Muscle of arm (tissue), 12 donors: Measurements from ENCODE around the gene LDHAL6B. TPM values are rescaled to one million over a fixed set of nuclear protein-coding genes. Genes with fewer than 3 reads are reported as not detected.
A peak's percentile ranks its signal among the peaks of the same experiment; 100 is the strongest.

Experiments used
- DNase-seq: peaks from one replicate; pipeline ENCODE4 v3.0.0-alpha.2; 2013
- polyA plus RNA-seq, 12 donors: library from polyadenylated mRNA; unstranded; fragments of 120-200 nt; gene quantifications; one replicate each; pipeline ENCODE4 v1.2.1, GENCODE V29; 2013; ENCODE audit not compliant: insufficient read length in 12 of 12

The LDHAL6B gene
- polyA plus RNA-seq, 12 donors = 0.11 to 0.17 (median 0.14) TPM; not detected in 6

DNA sequence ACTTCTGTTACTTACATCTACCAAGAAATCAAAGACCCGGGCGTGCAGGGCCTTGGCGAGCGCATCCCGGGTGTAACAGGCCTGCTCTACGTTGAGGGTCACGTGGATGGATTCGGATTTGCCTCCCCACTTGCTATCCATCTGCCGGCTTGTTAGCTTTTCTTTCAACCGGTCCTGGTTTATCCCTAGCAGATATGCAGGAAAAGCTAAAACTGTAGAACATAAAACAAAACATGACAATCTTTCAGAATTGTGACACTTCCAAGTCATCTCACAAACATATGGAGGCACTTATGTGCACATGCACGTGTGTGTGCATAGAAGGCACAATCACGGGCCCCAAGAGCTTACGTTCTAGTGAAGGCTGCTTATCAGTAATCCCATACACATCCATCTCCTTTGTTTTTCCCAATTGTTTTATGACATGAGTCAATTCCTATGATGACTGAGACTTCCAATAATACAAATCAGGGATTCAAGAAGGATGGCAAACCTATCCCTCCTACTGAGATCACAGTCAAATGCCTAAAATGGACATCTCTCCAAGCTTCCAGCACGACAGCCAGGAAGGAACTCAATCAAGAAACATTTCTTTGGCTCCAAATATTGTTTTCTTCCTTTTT lies 11.3 kb downstream of the LDHAL6B start:
- no peak for DNase-seq

DNA sequence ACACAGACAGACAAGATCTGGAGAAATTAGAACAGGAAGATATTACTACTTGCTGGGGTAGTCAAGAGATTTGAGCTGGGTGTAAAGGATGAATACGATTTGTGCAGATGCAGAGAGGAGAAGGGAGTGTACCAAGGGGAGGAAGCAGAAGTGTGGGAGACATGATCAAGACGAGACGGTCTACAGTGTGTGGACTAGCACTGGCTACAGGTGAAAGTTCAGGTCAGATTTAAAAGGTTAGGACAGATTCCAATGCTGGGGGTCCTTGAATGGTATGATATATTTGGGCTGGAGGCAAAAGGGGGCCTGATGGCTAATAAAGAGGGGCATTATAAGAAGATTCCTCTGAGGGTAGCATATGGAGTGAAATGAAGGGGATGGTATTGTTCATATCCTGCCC lies 12.1 kb downstream of the LDHAL6B start:
- no peak for DNase-seq

DNA sequence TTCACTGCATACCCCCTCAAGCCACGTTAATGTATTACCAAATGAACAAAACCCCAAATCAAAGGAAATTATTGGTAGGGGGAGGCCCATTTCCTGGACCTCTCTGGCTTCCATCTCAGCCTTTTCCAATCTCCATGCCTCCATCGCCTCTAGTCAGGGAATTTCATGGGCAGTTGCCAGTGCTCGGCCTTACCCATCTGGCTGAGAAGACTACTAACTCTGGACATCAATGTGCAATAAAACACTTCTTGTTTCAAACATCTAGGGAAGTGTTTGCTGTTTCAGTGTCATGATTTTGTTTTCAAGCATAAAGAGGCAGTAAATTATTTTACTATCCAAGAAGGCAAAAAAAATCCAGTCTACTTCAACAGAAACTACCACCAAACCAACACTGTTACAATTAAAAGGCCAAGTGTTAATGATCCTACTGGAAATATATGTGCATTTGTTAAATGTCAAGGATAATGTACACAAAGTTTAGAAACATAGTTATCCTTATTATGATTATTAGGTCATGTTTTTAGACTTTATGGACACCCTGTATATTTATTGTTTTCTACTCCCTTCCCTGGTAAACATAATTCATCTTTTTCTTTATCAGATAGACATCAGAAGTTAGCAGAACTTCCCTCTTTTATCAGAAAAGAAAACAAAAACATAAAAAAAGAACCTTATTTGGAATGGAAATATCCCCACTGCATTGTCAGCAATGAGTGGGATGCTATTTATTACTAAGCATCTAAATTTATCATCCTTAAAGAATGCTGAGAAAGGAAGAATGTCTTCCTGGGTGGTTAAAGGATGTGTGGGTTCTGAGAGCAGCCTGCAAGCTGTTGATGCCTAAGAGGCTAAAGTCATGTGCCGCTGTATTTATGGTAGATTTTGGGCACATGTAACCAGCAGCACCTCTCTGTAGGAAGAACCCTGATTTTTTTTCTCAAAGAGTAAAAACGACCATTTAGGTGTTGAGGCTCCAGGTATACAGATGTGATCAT lies 15.2 kb downstream of the LDHAL6B start:
- DNase-seq = no peak

GRCh38 chr15:59222906-59223550 lies 16.4 kb downstream of the LDHAL6B start:
- no peak for DNase-seq

- DNase-seq = no peak
Observed at GRCh38 chr15:59223736-59224135, 17.1 kb downstream of the LDHAL6B start.

GRCh38 chr15:59224474-59224873 lies 17.8 kb downstream of the LDHAL6B start:
- no peak for DNase-seq

DNA sequence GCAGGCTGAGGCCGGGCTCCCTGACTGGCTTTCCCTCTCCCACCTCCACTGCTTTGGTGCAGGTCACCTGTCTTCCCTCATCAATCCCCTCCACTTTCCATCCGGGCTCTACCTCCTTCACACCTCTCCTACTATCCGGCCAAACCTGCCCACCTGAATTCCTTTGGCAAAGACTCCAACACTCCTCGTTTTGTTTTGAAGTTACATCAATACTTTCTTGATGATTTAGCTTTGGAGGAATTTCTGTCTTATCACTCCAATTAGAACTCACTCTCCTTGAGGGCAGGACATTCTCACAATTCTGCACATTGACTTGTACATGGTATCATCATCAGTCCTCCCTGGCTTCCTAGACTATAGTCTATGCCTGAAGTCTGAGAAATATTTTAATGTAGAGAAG lies 20.4 kb downstream of the LDHAL6B start:
- no peak for DNase-seq

GRCh38 chr15:59229015-59229414 lies 22.4 kb downstream of the LDHAL6B start:
- DNase-seq = no peak

DNA sequence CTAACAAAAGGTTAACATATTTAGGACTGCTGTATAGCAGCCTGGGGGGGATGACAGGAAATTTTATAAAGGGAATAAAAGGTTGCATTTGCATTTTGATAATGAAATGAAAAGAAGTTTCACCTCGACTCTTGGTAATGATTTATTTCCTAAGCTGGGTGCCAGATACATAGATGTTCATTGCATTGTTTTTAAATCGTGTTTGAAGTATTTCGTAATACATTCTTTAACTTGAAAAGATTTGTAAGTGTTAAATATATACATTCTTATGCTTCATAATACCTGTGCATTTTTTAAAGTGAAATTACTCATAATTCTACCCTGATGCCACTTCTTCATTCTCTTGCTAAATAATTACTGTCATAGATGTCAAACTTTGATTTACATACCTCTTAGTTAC lies 22.8 kb downstream of the LDHAL6B start:
- no peak for DNase-seq

DNA sequence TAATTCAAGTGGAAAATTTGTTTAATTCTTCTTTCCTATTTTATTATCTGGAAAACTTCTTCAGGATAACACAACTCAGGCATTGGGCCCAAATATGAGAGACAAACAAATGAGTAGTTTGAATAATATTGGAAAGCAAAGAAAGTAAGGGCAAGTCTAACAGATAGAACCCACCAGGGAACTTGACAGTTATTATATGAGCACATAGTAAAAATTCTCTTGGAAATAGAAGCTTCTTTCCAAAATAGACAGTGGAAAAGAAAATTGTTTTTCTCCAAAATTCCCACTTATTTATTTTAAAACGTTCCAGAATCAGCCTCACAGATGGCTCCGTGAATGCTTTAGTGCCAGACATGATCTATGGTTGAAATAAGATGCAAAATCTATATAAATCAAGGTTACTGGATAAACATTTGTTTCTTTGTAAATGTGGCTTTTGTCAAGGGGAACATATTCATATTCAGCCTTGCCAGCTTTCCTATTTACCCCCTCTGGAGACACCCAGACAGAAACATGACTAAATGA lies 23.9 kb downstream of the LDHAL6B start:
- peak; percentile 32 for DNase-seq

DNA sequence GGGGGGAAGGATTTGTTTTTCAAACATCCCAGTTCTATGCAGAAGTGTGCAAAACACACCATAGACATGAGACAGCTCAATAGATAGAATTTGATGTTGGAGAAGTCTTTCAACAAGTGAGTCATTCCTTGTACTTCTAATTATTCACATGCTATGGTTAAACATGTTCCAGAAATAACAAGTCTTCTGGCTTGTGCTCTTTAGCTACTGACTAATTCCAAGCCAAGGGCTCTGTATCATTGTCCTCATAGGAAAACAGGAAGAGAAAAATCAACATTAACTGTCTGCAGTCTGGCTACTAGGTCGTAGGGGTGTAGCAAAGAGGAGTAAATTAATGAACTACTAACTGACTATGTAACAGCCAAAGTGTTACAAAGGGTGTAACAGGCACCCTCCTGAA lies 25.8 kb downstream of the LDHAL6B start:
- DNase-seq = peak; percentile 39

- DNase-seq = no peak
Observed at GRCh38 chr15:59236394-59236793, 29.8 kb downstream of the LDHAL6B start.

DNA sequence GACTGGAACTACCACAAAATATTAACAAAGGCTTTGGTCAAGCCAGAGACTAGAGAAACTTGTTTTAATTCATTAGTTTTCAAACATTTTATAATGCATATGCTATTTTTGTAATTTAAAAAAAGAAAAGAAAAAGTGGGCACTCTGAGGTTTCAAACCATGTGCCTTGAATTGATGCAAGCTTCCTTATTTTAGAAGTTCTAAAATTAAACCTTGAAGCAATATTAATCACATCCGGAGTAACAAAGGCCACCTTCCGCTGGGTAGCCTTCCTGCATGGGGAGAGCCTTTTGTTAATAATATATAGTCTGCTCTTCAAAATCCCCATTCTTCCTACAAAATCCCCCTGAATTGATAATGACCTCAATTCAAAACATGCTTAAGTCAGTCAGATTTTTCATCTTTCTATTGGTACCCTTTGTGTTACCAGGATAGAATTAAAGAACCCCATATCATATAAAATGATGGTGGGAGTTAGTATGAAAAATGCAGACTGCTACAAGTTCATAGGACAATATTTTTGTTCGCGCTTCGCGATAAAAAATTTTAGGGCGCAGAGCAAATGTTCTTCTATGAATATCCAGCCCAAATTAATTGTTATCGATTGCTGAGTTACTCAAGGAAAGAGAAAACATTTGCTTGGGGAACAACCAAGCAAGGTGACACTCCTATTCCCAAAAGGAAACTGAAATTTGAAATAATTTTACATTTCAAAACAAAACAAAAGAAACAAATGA lies 30.6 kb downstream of the LDHAL6B start:
- DNase-seq = no peak

DNA sequence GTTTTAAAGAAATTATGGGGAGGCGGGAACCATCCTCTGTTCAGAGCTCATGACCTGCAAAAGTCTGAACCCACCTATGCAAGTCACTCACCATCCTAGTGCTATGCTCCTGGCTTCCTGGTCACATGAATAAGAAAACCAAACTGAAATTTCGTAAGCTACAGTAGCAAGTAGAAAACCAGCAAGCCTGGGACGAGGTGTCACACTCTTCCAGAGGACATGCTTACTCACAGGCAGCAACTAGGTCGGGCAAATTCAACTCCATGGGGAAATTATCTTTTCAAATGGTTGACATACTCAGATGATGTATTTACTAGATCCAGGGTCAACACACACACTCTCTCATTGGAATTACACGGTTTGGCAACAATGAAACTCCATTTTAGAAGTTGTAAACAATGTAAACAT lies 31.3 kb downstream of the LDHAL6B start:
- no peak for DNase-seq

DNA sequence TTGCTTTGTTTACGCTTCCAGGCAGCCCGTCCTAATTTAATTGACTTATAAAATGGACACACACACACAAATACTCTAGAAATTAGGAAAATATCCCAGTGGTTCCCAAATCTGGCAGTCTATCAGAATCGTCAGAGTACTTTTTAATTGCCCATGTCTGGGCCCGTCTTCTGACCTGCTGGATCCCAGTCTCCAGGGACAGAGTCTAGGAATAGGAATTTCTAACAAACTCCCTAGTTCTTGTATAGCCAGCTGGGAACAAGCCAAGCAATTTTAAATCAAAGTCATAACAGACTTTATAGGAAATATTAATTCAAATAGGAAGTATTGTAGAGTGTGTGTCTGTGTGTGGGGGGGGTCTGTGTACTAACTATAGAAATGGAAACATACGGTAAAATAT lies 33.4 kb downstream of the LDHAL6B start:
- DNase-seq = no peak

GRCh38 chr15:59242649-59243048 lies 36.0 kb downstream of the LDHAL6B start:
- DNase-seq = no peak

GRCh38 chr15:59243622-59244021 lies 37.0 kb downstream of the LDHAL6B start:
- DNase-seq = no peak

DNA sequence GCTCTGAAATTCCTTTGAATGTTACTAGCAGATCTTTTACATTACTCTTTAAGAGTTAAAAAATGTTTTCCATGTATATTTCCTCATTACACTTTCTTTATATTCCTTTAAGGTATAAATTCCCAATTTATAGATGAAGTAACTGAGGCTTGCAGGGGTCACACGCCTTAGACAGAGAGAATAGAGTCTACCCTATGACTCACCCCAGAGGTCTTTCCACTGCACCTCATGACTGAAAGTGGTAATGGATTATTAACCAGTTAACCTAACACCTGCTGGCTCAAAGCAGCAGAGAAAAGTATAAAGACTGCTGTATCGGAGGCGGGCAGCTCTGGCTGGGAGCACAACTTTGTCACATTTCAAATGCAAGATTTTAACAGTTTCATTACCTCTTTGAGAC lies 37.7 kb downstream of the LDHAL6B start:
- no peak for DNase-seq

GRCh38 chr15:59245559-59245958 lies 38.9 kb downstream of the LDHAL6B start:
- DNase-seq = no peak

- peak; percentile 39 for DNase-seq
Observed at GRCh38 chr15:59247364-59247763, 40.7 kb downstream of the LDHAL6B start.

GRCh38 chr15:59249816-59250215 lies 43.2 kb downstream of the LDHAL6B start:
- no peak for DNase-seq

- no peak for DNase-seq
Observed at GRCh38 chr15:59250249-59250648, 43.6 kb downstream of the LDHAL6B start.
